ENCODE data around the gene SLC51A. TPM values are rescaled to one million over a fixed set of nuclear protein-coding genes. Genes with fewer than 3 reads are reported as not detected.

Gene SLC51A
- total RNA-seq (2022; extraction: Qiagen RNA extraction; ENCODE audit: low read depth) = not detected in 5 replicates

DNA sequence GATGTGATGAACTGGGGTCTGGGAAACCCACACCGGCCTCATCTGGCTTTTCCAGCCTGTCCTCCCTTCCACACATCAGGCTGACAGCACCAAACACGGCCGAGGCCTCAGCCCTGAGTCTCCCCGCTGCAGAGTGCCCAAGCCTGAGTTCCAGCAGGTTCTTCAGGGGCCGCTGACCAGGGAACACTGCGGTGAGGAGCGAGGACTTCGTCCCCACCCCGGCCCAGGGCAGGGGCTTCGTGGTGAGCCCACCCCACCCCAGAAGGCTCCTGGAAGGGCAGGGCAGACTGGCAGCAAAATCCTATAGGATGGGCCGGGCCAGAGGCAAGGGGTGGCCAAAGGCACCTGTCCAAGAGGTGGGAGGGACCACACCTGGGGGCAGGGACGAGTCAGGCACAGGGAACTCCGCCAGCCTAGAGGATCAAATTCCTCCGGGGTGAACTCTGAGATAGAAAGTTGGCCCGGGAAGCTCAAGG lies at the start of gene SLC51A:
Gene SLC51A (plus strand): TSS at position 446 of the 476 bp plus-strand sequence. CDS start 179 bp downstream, outside the sequence.

DNA sequence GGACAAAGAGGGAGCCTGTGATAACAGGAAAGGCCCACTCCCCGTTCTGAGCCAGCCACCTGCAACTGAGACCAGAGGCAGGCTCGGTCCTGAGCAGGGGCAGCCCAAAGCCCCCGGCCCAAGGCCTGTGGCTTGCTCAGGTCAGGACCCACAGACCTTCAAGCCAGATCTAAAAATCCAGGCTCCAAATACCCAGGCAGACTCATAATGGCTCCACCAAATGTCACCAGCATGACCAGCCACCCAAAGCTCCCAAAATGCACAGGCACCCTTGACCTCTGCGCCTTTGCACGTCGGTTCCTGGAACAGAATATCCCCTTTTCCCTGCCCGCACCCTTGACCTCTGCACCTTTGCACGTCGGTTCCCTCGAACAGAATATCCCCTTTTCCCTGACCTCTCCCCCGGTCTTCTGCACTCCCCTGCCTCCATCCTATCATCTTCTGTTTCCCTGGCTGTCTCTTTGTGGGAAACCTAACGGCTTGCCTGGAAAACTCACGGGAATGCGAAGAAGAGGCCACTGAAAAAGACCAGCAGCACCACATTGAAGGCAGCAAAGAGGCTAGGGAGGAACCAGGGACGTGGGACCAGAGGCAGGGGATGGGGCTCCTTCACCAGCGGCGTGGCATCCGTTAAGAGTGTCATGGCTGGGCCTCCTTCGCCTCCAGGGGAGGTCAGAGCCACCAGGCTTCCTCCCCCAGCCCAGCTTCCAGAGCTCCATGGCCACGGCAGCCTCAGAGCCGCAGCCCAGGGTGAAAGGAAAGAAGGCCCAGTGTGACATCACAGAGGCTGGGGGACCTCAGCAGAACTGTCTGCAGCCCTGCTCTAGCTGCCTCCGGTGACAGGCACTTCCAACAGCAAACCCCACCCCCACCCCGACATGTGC lies 5.4 kb upstream of the SLC51A start, which contains the start of gene ZDHHC19:
Gene ZDHHC19 (minus strand): TSS at position 728 of the 884 bp plus-strand sequence. CDS start 85 bp downstream, at position 643.

Other genes with a start within 250 kb of the SLC51A start
- 101 to 120 TPM (median 108 TPM) in 5 replicates for gene TFRC, start 134.4 kb upstream of the SLC51A start, total RNA-seq (2022; extraction: Qiagen RNA extraction; ENCODE audit: low read depth)
- gene ZDHHC19, start 5.1 kb upstream of the SLC51A start, total RNA-seq (2022; extraction: Qiagen RNA extraction; ENCODE audit: low read depth) = 0.21 to 0.23 TPM in 2 of 5 replicates, not detected in the others
- 32.1 to 39.9 TPM (median 35.5 TPM) in 5 replicates for gene PCYT1A, start 71.2 kb downstream of the SLC51A start, total RNA-seq (2022; extraction: Qiagen RNA extraction; ENCODE audit: low read depth)
- 22.4 to 27.9 TPM (median 23.8 TPM) in 5 replicates for gene DYNLT2B, start 101.7 kb downstream of the SLC51A start, total RNA-seq (2022; extraction: Qiagen RNA extraction; ENCODE audit: low read depth)
- gene TM4SF19, start 121.9 kb downstream of the SLC51A start, total RNA-seq (2022; extraction: Qiagen RNA extraction; ENCODE audit: low read depth) = 7.4 to 12.7 TPM (median 11.1 TPM) in 5 replicates
- 7.5 to 12.3 TPM (median 10.2 TPM) in 5 replicates for gene UBXN7, start 215.9 kb downstream of the SLC51A start, total RNA-seq (2022; extraction: Qiagen RNA extraction; ENCODE audit: low read depth)